Measurements from ENCODE around the gene TENT5A.

- no peak for TF ChIP-seq EZH2 (IDR thresholded peaks at IDR 0.05)
- no peak for TF ChIP-seq POLR2AphosphoS5 (IDR thresholded peaks at IDR 0.05; ENCODE audit: borderline replicate concordance, low read depth, low read length)
Observed at GRCh38 chr6:81754906-81755305, 2.4 kb upstream of the TENT5A start.

Measured in SK-N-MC (cell line).